HFFc6 (cell line): ENCODE results near the gene MRPS11. TPM values are rescaled to one million over a fixed set of nuclear protein-coding genes. Genes with fewer than 3 reads are reported as not detected.
A peak's percentile ranks its signal among the peaks of the same experiment; 100 is the strongest.

Experiments used
- DNase-seq: peaks from one replicate; pipeline ENCODE4 v3.0.0-alpha.2; 2018
- H3K27ac Mint-ChIP-seq: 2 replicates; pipeline ENCODE4 v1.8.0; 2020; ENCODE audit warnings: mild to moderate bottlenecking, mixed read lengths
- H3K27me3 Mint-ChIP-seq: 2 replicates; pipeline ENCODE4 v1.8.0; 2021; ENCODE audit warnings: mild to moderate bottlenecking, moderate library complexity, mixed read lengths; ENCODE audit not compliant: insufficient read depth
- H3K36me3 Mint-ChIP-seq: 2 replicates; pipeline ENCODE4 v1.8.0; 2021; ENCODE audit warnings: low read depth, mixed read lengths
- H3K4me1 Mint-ChIP-seq: 2 replicates; pipeline ENCODE4 v1.8.0; 2020; ENCODE audit warnings: low read depth, mixed read lengths
- H3K4me3 Mint-ChIP-seq: 2 replicates; pipeline ENCODE4 v1.8.0; 2020; ENCODE audit warnings: mild to moderate bottlenecking, moderate library complexity, mixed read lengths
- H3K9me3 Mint-ChIP-seq: 2 replicates; pipeline ENCODE4 v1.8.0; 2020; ENCODE audit warnings: mild to moderate bottlenecking, mixed read lengths
- CTCF ChIP-seq: fragments of 200-600 bp; sonication (generic); IDR thresholded peaks from 2 replicates; pipeline ENCODE4 v1.5.0; 2021; ENCODE audit warnings: antibody characterized with exemption, mild to moderate bottlenecking
- total RNA-seq, 6 experiments: library from RNA; stranded (reverse); fragmentation: NEBNext Ultra II Directional; extraction: Animal tissue kit (Norgen Biotek cat#: 25700); gene quantifications; 2 replicates in 1 of 6; 3 replicates in 5 of 6; pipeline ENCODE4 v1.2.3, GENCODE V29; 2021

MRPS11 gene
- total RNA-seq, 6 experiments from 2014 or later: 63.4 to 75.9 (median 69.4) TPM

- peaks cover 11% of the 10 kb centered on the region for H3K4me1 Mint-ChIP-seq
- no peak overlapping the region for H3K4me3 Mint-ChIP-seq
- no peak overlapping the region for H3K27ac Mint-ChIP-seq
- no peak for DNase-seq
- no peaks in the 10 kb centered on the region for H3K9me3 Mint-ChIP-seq
- H3K27me3 Mint-ChIP-seq: peaks cover 2% of the 10 kb centered on the region; the same call in 1 of the 2 replicates
- peak; percentile 37 for TF ChIP-seq CTCF
- H3K36me3 Mint-ChIP-seq: 0 out of 2 replicates have a peak, but pooled peaks cover 10% of the 10 kb centered on the region
These were observed 11.7 kb downstream of the MRPS11 start for GRCh38 chr15:88479169-88479568.

DNA sequence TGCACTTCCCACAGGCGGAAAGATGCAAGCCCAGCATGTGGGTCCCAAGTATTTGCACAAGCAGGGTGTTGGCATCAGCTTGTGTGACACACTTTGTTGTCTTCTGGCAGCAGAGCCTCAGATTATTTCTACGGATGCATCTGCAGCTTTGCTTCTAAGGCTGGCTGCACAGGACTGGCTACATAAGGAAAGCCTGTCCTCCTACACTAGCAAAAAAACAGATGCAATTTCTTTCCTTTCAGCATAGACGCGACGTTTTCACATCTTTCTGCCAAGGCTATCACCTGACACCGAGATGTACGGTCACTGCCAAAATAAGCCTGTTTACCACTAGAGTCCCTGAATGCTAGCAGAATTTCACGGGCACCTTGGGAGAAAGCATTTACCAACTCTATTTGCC, 13.5 kb downstream of the MRPS11 start:
- DNase-seq: no peak
- H3K36me3 Mint-ChIP-seq: no peaks in the 10 kb centered on the region
- no peak overlapping the region for H3K4me3 Mint-ChIP-seq
- no peaks in the 10 kb centered on the region for H3K9me3 Mint-ChIP-seq
- H3K27me3 Mint-ChIP-seq: peaks cover 2% of the 10 kb centered on the region; the same call in 1 of the 2 replicates
- TF ChIP-seq CTCF: no peak
- H3K27ac Mint-ChIP-seq: no peak overlapping the region
- peaks cover 29% of the 10 kb centered on the region for H3K4me1 Mint-ChIP-seq

- H3K4me3 Mint-ChIP-seq: no peak overlapping the region
- no peak for DNase-seq
- H3K4me1 Mint-ChIP-seq: peaks cover 35% of the 10 kb centered on the region
- no peaks in the 10 kb centered on the region for H3K36me3 Mint-ChIP-seq
- no peak for TF ChIP-seq CTCF
- H3K9me3 Mint-ChIP-seq: no peaks in the 10 kb centered on the region
- H3K27ac Mint-ChIP-seq: no peak overlapping the region
- peaks cover 2% of the 10 kb centered on the region; the same call in 1 of the 2 replicates for H3K27me3 Mint-ChIP-seq
These were observed 14.8 kb downstream of the MRPS11 start for GRCh38 chr15:88482263-88482662.

- peak overlapping the region; percentile 27 for H3K4me3 Mint-ChIP-seq
- peaks cover 44% of the 10 kb centered on the region for H3K4me1 Mint-ChIP-seq
- H3K9me3 Mint-ChIP-seq: no peaks in the 10 kb centered on the region
- no peak for TF ChIP-seq CTCF
- peak; percentile 76 for DNase-seq
- peak overlapping the region; percentile 46; the same call in 1 of the 2 replicates for H3K27ac Mint-ChIP-seq
- peaks cover 2% of the 10 kb centered on the region; the same call in 1 of the 2 replicates for H3K27me3 Mint-ChIP-seq
- H3K36me3 Mint-ChIP-seq: no peaks in the 10 kb centered on the region
These were observed 17.3 kb downstream of the MRPS11 start for GRCh38 chr15:88484682-88485331.

- Mint-ChIP-seq H3K4me1 (peaks cover 44% of the 10 kb centered on the region), H3K27ac (peak overlapping the region; percentile 54), H3K9me3 (no peaks in the 10 kb centered on the region), H3K27me3 (no peaks in the 10 kb centered on the region), H3K4me3 (peak overlapping the region; percentile 1; the same call in 1 of the 2 replicates), H3K36me3 (no peaks in the 10 kb centered on the region)
- peak; percentile 34 for DNase-seq
- peak; percentile 28; the same call in 1 of the 2 replicates for TF ChIP-seq CTCF
These were observed 19.8 kb downstream of the MRPS11 start for GRCh38 chr15:88487178-88487795.
